ENCODE measurements around the gene KIF5C. TPM values are rescaled to one million over a fixed set of nuclear protein-coding genes. Genes with fewer than 3 reads are reported as not detected.

The KIF5C gene
- total RNA-seq, 1 donor from 2014 or later = 0.49 TPM

- intact Hi-C loops (cut with DNase I) = no loop called here
These were observed 93.8 kb downstream of the KIF5C start for GRCh38 chr2:148968776-148969319.

DNA sequence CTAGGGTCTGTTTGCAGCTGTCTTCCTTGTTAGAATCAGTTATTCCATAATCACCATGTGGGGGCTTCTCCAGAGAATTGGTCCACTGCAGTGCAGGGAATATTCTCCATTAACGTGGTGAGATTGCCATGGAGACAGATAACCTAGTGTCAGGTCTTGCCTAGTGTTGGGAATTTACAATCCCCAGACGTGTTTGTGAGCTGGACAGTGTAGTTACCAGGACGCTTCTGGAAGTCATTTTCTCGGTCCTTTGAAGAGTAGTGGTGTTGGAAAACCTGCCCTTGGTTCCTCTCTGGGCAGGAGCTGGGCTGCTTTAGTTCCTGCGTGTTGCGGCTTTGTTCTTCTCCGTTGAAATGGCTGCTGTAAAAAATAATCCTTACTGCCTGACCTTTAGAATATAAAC, 94.6 kb downstream of the KIF5C start:
- TF ChIP-seq, protein P1, sequence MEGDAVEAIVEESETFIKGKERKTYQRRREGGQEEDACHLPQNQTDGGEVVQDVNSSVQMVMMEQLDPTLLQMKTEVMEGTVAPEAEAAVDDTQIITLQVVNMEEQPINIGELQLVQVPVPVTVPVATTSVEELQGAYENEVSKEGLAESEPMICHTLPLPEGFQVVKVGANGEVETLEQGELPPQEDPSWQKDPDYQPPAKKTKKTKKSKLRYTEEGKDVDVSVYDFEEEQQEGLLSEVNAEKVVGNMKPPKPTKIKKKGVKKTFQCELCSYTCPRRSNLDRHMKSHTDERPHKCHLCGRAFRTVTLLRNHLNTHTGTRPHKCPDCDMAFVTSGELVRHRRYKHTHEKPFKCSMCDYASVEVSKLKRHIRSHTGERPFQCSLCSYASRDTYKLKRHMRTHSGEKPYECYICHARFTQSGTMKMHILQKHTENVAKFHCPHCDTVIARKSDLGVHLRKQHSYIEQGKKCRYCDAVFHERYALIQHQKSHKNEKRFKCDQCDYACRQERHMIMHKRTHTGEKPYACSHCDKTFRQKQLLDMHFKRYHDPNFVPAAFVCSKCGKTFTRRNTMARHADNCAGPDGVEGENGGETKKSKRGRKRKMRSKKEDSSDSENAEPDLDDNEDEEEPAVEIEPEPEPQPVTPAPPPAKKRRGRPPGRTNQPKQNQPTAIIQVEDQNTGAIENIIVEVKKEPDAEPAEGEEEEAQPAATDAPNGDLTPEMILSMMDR (IDR thresholded peaks at IDR 0.05) = no peak
- Histone ChIP-seq H3K27ac (no peak overlapping the region), H3K36me3 (no peaks in the 10 kb centered on the region), H3K4me3 (no peak overlapping the region), H3K27me3 (no peaks in the 10 kb centered on the region), H3K4me1 (peaks cover 7% of the 10 kb centered on the region), H3K9me3 (no peaks in the 10 kb centered on the region)
- no peak for ATAC-seq
- DNase-seq = no peak
- intact Hi-C loops (cut with DNase I) = no loop called here

More at GRCh38 chr2:148968776-148969319, 93.8 kb downstream of the KIF5C start:
- ATAC-seq = no peak
- no peak for DNase-seq
- H3K36me3 ChIP-seq = no peaks in the 10 kb centered on the region
- no peak overlapping the region for H3K4me3 ChIP-seq
- no peak overlapping the region for H3K27ac ChIP-seq
- no peaks in the 10 kb centered on the region for H3K9me3 ChIP-seq
- H3K27me3 ChIP-seq = no peaks in the 10 kb centered on the region
- H3K4me1 ChIP-seq = peaks cover 7% of the 10 kb centered on the region
- TF ChIP-seq, protein P1 (IDR thresholded peaks at IDR 0.05) = no peak

DNA sequence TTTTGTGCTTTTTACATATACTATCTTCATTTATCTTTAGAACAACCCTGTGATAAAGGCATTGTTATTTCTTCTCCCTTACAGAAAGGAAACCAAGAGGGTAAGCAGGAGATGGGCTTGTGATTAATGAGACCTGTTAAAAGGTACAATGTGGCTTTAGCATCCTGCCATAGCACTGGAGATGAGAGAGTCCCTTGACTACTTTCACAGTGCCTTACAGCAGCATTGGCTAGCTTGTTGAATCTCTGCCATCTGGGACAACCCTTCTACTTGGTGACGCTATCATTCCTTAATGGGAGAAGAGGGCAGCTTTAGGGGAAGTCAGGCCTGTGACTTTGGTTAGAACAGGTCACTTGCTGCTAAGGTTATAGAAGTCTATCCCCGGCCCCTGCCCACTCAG, 95.4 kb downstream of the KIF5C start:
- no peak overlapping the region for H3K27ac ChIP-seq
- ATAC-seq = no peak
- TF ChIP-seq, protein P1 (IDR thresholded peaks at IDR 0.05) = no peak

GRCh38 chr2:148971547-148971946, 96.5 kb downstream of the KIF5C start:
- DNase-seq (no peak), ATAC-seq (no peak)
- H3K27ac ChIP-seq = no peak overlapping the region
- TF ChIP-seq, protein P1 (IDR thresholded peaks at IDR 0.05) = no peak
- no peaks in the 10 kb centered on the region for H3K36me3 ChIP-seq
- intact Hi-C loops (cut with DNase I) = no loop called here
- H3K4me1 ChIP-seq = no peaks in the 10 kb centered on the region
- H3K9me3 ChIP-seq = no peaks in the 10 kb centered on the region
- H3K27me3 ChIP-seq = no peaks in the 10 kb centered on the region
- no peak overlapping the region for H3K4me3 ChIP-seq

More for the DNA sequence above, 95.4 kb downstream of the KIF5C start:
- Histone ChIP-seq H3K4me1 (peaks cover 7% of the 10 kb centered on the region), H3K27me3 (no peaks in the 10 kb centered on the region), H3K36me3 (no peaks in the 10 kb centered on the region), H3K9me3 (no peaks in the 10 kb centered on the region), H3K4me3 (no peak overlapping the region)
- intact Hi-C loops (cut with DNase I) = no loop called here
- DNase-seq = no peak

DNA sequence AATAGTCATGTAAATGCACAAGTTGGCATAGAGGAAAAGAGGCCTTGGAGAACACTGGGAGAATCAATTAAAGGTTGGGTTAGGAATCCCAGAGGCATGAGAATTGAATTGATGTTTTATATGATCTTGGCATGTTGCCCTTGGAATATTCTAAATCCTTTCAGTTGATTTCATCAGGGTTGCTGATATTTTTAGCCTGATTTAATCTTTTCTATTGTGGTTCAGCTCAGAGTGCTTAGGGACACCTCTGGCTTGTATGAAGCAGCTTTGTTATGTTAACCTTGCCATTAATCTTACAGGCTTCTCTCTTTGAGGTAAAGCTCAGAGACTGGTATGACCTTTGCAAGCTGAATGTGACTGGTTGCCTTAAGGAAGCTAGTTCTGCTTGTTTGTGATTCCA, 99.1 kb downstream of the KIF5C start:
- Histone ChIP-seq H3K4me3 (no peak overlapping the region), H3K9me3 (no peaks in the 10 kb centered on the region), H3K27ac (no peak overlapping the region), H3K36me3 (no peaks in the 10 kb centered on the region), H3K4me1 (no peaks in the 10 kb centered on the region), H3K27me3 (no peaks in the 10 kb centered on the region)
- TF ChIP-seq, protein P1 (IDR thresholded peaks at IDR 0.05) = no peak
- ATAC-seq (no peak), DNase-seq (no peak)
- intact Hi-C loops (cut with DNase I) = no loop called here
